Mesothelial cell of epicardium (in vitro differentiated cells): ENCODE measurements around the gene RALY. TPM values are rescaled to one million over a fixed set of nuclear protein-coding genes. Genes with fewer than 3 reads are reported as not detected.

Source experiments
- DNase-seq, 2 experiments: peaks; one replicate each; pipeline ENCODE4 v3.0.0; 2021; ENCODE audit warnings: low spot score in 2 of 2; ENCODE audit not compliant: unreplicated experiment in 2 of 2
- H3K27ac Mint-ChIP-seq: 2 replicates; pipeline ENCODE4 v1.8.0; 2021; ENCODE audit warnings: mixed read lengths
- H3K27me3 Mint-ChIP-seq: 2 replicates; pipeline ENCODE4 v1.8.0; 2021; ENCODE audit warnings: low read depth, mixed read lengths
- H3K36me3 Mint-ChIP-seq: 2 replicates; pipeline ENCODE4 v1.8.0; 2021; ENCODE audit warnings: mixed read lengths
- H3K4me1 Mint-ChIP-seq: 2 replicates; pipeline ENCODE4 v1.8.0; 2021; ENCODE audit warnings: mixed read lengths
- H3K4me3 Mint-ChIP-seq: 2 replicates; pipeline ENCODE4 v1.8.0; 2021; ENCODE audit warnings: mild to moderate bottlenecking, moderate library complexity, mixed read lengths
- H3K9me3 Mint-ChIP-seq: 2 replicates; pipeline ENCODE4 v1.8.0; 2021; ENCODE audit warnings: mixed read lengths
- CTCF ChIP-seq: fragments of 200-600 bp; sonication (generic); IDR thresholded peaks from one replicate; pipeline ENCODE4 v1.5.0; 2021; ENCODE audit warnings: antibody characterized with exemption; ENCODE audit not compliant: unreplicated experiment
- total RNA-seq: library from RNA; stranded (reverse); gene quantifications from 3 replicates; pipeline ENCODE4 v1.2.1, GENCODE V29; 2021

The RALY gene
- total RNA-seq, 1 donor from 2014 or later, result 139 TPM

GRCh38 chr20:34100576-34100975, 106.9 kb downstream of the RALY start:
- no peak for DNase-seq
- no peaks in the 10 kb centered on the region for H3K27me3 Mint-ChIP-seq
- peak overlapping the region; percentile 41 for H3K27ac Mint-ChIP-seq
- H3K9me3 Mint-ChIP-seq, result no peaks in the 10 kb centered on the region
- no peak for TF ChIP-seq CTCF
- peaks cover 66% of the 10 kb centered on the region for H3K36me3 Mint-ChIP-seq
- no peak overlapping the region for H3K4me3 Mint-ChIP-seq
- no peaks in the 10 kb centered on the region for H3K4me1 Mint-ChIP-seq

GRCh38 chr20:34102342-34102741, 108.6 kb downstream of the RALY start:
- peaks cover 53% of the 10 kb centered on the region for H3K36me3 Mint-ChIP-seq
- H3K4me1 Mint-ChIP-seq, result peaks cover 2% of the 10 kb centered on the region
- no peaks in the 10 kb centered on the region for H3K27me3 Mint-ChIP-seq
- no peak overlapping the region for H3K4me3 Mint-ChIP-seq
- H3K9me3 Mint-ChIP-seq, result no peaks in the 10 kb centered on the region
- TF ChIP-seq CTCF, result no peak
- no peak for DNase-seq
- peak overlapping the region; percentile 41 for H3K27ac Mint-ChIP-seq

- Mint-ChIP-seq H3K4me3 (no peak overlapping the region), H3K9me3 (no peaks in the 10 kb centered on the region), H3K36me3 (peaks cover 50% of the 10 kb centered on the region), H3K4me1 (peaks cover 15% of the 10 kb centered on the region), H3K27ac (peak overlapping the region; percentile 2), H3K27me3 (no peaks in the 10 kb centered on the region)
- DNase-seq, result no peak
- no peak for TF ChIP-seq CTCF
These were observed 110.3 kb downstream of the RALY start for GRCh38 chr20:34104059-34104458.

- Mint-ChIP-seq H3K4me1 (peaks cover 29% of the 10 kb centered on the region), H3K27ac (no peak overlapping the region), H3K27me3 (no peaks in the 10 kb centered on the region), H3K4me3 (no peak overlapping the region), H3K9me3 (no peaks in the 10 kb centered on the region), H3K36me3 (peaks cover 40% of the 10 kb centered on the region)
- no peak for TF ChIP-seq CTCF
- DNase-seq, result no peak
These were observed 112.4 kb downstream of the RALY start for GRCh38 chr20:34105978-34106675.

- H3K27me3 Mint-ChIP-seq, result no peaks in the 10 kb centered on the region
- no peak for DNase-seq
- H3K27ac Mint-ChIP-seq, result peak overlapping the region; percentile 34
- no peaks in the 10 kb centered on the region for H3K9me3 Mint-ChIP-seq
- peaks cover 22% of the 10 kb centered on the region for H3K36me3 Mint-ChIP-seq
- TF ChIP-seq CTCF, result no peak
- no peak overlapping the region for H3K4me3 Mint-ChIP-seq
- peaks cover 33% of the 10 kb centered on the region for H3K4me1 Mint-ChIP-seq
These were observed 115.0 kb downstream of the RALY start for GRCh38 chr20:34108616-34109174.
